SK-N-DZ (cell line): Measurements from ENCODE around the gene RBL2. TPM values are rescaled to one million over a fixed set of nuclear protein-coding genes. Genes with fewer than 3 reads are reported as not detected.
A peak's percentile ranks its signal among the peaks of the same experiment; 100 is the strongest.
"Not testable (repeated sequence)": the region's sequence is repeated elsewhere in the genome, so short reads cannot be mapped to it uniquely, and the experiment has no call there.

Experiments
- DNase-seq: peaks from one replicate; pipeline ENCODE4 v3.0.0-alpha.2; 2015; ENCODE audit warnings: low spot score
- polyA plus RNA-seq, 2 experiments: library from polyadenylated mRNA; depleted of rRNA; stranded (reverse); fragments of >200 nt; gene quantifications; 2 replicates each; pipeline ENCODE4 v1.2.3, GENCODE V29; 2014

The RBL2 gene, protein sequence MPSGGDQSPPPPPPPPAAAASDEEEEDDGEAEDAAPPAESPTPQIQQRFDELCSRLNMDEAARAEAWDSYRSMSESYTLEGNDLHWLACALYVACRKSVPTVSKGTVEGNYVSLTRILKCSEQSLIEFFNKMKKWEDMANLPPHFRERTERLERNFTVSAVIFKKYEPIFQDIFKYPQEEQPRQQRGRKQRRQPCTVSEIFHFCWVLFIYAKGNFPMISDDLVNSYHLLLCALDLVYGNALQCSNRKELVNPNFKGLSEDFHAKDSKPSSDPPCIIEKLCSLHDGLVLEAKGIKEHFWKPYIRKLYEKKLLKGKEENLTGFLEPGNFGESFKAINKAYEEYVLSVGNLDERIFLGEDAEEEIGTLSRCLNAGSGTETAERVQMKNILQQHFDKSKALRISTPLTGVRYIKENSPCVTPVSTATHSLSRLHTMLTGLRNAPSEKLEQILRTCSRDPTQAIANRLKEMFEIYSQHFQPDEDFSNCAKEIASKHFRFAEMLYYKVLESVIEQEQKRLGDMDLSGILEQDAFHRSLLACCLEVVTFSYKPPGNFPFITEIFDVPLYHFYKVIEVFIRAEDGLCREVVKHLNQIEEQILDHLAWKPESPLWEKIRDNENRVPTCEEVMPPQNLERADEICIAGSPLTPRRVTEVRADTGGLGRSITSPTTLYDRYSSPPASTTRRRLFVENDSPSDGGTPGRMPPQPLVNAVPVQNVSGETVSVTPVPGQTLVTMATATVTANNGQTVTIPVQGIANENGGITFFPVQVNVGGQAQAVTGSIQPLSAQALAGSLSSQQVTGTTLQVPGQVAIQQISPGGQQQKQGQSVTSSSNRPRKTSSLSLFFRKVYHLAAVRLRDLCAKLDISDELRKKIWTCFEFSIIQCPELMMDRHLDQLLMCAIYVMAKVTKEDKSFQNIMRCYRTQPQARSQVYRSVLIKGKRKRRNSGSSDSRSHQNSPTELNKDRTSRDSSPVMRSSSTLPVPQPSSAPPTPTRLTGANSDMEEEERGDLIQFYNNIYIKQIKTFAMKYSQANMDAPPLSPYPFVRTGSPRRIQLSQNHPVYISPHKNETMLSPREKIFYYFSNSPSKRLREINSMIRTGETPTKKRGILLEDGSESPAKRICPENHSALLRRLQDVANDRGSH
- 48.2 and 62.4 TPM in 2 replicates for polyA plus RNA-seq (2014; cell fraction: cytosol; rRNA removed)
- 411 and 452 TPM in 2 replicates for polyA plus RNA-seq (2014; cell fraction: nucleus; rRNA removed)

DNA sequence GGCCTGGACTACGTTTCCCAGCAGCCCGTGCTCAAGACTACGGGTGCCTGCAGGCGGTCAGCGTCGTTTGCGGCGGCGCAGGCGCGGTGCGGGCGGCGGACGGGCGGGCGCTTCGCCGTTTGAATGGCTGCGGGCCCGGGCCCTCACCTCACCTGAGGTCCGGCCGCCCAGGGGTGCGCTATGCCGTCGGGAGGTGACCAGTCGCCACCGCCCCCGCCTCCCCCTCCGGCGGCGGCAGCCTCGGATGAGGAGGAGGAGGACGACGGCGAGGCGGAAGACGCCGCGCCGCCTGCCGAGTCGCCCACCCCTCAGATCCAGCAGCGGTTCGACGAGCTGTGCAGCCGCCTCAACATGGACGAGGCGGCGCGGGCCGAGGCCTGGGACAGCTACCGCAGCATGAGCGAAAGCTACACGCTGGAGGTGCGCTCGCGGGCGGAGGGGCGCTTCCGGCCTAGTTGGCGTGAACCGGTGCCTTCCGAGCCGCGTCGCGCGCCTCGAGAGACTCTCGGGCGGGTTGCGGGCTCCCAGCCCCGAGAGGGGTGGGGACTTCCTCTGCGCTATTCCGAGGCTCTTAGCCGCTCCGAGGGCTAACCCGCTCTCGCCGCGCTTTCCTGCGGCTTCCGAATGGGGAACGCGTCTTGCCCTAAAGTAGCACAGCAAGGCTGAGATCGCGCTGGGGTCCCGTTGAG is at the start of gene RBL2:
Gene RBL2 (plus strand): TSS at position 95 of the 689 bp plus-strand sequence. CDS start 86 bp downstream, at position 181.
- peak; percentile 78 for DNase-seq

DNA sequence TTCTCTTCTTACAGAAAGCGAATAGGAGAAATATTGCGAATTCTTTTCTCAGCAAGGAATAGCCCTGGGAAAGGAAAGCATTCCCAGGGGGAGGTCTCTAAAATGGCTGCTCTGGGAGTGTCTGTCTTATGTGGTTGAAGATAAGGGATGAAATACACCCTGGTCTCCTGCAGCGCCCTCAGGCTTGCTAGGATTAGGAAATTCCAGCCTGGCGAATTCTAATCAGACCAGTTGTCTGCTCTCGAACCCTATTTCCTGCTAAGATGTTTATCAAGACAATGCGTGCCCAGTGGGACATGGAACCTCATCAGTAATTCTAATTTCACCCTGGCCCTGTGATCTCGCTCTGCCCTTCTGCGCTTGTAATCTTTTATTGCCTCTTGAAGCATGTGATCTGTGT is 49.7 kb upstream of the RBL2 start:
- not testable (repeated sequence) for DNase-seq

DNA sequence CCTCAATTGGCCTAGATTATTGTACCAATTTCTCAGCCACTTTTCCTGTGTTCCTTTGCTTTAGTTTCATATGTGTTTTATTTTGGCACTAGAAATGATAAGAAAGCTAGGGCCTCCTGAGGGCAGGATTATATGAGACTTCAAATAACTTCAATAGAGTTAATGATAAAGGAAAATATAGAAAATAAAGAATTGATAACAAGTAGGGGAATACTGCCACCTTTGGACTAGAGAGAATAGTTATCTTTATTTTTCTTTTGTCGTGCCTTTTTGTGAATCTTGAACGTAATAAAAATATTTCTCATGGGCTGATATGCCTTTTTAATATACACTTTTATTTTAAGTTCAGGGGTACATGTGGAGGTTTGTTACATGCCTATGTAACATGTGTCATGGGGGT is 29.3 kb upstream of the RBL2 start:
- no peak for DNase-seq

DNA sequence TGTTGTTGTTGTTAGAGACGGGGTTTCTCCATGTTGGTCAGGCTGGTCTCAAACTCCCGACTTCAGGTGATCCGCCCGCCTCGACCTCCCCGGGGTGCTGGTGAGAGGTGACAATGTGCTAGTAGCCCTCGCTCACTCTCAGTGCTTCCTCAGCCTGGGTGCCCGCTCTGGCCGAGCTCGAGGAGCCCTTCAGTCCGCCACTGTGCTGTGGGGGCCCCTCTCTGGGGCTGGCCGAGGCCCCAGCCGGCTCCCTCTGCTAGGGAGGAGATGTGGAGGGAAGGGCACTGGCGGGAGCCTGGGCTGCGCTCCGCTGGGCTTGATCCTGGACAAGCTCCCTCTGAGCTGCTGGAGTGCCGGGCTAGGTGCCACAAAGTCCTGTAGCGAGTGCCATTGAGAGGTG is 21.7 kb upstream of the RBL2 start:
- no peak for DNase-seq

DNA sequence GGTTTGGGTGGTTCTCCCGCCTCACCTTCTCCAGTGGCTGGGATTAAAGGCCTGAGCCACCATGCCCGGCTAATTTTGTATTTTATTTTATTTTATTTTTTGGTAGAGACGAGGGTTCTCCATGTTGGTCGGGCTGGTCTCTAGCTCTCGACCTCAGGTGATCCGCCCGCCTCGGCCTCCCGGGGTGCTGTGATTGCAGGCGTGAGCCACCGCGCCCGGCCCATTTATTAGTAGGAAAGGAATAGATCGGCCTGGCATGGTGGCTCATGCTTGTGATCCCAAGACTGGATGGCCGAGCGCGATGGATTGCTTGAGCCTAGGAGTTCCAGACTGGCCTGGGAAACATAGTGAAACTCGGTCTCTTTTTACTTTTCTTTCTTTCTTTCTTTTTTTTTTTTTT is 20.4 kb upstream of the RBL2 start:
- no peak for DNase-seq

DNA sequence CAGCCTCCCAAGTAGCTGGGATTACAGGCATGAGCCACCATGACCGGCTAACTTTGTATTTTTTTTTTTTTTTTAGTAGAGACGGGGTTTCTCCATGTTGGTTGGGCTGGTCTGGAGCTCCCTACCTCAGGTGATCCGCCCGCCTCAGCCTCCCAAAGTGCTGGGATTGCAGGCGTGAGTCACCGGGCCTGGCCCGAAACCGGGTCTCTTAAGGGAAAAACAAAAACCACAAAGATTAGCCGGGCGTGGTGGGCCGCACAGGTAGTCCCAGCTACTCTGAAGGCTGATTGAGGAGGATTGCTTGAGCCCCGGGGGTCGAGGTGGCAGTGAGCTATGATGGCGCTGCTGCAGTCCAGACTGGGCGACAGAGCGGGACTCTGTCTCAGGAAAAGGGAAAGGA is 19.9 kb upstream of the RBL2 start:
- no peak for DNase-seq

DNA sequence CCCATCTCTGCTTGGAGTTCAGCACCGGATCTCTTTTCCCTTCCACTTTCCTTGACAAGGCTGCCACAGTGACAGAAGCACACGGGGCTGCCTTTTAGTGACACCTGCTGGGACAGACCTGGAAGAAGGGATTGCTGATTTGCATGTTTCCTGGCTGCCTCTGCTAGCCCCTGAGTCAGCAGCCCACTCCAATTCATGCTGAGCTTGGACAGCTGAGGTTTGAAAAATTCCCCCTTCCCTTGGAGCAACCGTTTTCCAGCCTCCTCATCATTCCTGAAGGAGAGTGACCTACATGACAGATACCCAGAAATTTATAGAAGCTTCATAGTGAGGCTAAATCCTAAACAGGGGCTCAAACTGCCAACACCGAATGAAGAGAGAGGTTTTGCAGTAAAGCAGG is 18.8 kb upstream of the RBL2 start:
- DNase-seq, result peak; percentile 18

DNA sequence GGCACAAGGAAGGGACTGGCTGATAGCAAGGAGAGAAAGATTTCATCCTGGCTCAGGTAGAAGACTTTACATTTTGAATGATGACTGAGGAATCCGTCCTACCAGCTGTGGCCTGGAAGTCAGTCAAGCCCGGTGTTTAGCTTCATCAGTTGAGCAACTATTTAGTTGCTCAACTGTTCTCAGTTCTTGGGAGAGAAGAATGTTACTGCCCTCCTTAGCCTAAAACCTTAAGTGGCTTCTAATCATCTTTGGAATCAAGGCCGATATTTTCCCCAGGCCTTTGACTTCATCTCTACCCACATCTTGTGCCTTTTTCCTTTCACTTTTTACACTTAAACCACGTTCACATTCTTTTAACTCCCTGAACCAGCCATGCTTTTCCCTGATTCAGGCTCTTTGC is 17.3 kb upstream of the RBL2 start:
- DNase-seq, result no peak

DNA sequence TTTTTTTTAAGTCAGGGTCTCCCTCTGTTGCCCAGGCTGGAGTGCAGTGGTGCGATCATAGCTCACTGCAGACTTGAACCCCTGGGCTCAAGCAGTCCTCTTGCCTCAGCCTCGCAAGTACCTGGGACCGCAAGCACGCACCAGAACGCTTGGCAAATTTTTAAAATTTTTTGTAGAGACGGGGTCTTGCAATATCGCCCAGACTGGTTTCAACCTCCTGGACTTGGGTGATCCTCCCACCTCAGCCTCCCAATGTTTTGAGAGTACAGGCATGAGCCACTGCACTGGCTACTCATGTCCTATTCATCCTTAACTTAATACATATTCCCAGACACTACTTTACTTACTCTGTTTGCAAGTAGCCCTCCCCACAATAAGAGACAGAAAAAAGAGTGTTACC is 16.3 kb upstream of the RBL2 start:
- DNase-seq, result no peak

DNA sequence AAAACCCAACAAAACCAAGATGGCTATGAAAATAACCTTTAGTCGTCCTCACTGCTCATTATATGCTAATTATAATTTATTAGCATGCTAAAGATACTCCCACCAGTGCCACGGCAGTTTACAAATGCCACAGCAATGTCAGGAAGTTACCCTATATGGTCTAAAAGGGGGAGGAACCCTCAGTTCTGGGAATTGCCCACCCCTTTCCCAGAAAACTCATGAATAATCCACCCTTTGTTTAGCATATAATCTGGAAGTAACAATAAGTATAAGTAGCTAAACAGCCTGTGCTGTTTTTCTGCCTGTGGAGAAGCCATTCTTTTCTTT is 14.9 kb upstream of the RBL2 start:
- not testable (repeated sequence) for DNase-seq

DNA sequence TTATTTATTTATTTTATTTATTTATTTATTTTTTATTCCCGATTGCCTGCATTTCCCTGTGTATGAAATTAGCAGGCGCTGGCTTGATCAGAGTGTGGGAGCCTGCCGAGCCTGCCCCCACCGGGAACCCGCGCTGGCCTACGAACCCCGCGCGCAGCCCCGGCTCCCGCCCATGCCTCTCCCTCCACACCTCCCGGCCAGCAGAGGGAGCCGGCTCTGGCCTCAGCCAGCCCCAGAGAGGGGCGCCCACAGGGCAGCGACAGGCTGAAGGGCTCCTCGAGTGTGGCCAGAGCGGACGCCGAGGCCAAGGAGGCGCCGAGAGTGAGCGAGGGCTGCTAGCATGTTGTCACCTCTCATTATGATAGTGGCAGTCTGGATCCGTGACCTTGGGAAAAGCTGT is 13.0 kb upstream of the RBL2 start:
- DNase-seq, result no peak

DNA sequence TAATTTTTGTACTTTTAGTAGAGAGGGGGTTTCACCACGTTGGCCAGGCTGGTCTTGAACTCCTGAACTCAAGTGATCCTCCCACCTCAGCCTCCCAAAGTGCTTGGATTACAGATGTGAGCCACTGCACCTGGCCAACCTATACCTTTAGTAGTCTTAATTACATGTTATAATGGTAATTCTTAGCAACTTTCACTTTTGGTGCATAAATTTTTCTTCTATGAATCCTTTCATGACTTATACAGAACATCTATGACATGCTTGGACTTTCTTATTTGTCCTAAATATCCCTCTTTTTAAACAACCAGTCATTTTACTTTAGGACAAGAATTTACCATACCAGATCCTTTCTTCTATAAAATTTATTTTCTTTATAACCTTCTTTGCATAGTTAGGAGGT is 10.3 kb upstream of the RBL2 start:
- not testable (repeated sequence) for DNase-seq

DNA sequence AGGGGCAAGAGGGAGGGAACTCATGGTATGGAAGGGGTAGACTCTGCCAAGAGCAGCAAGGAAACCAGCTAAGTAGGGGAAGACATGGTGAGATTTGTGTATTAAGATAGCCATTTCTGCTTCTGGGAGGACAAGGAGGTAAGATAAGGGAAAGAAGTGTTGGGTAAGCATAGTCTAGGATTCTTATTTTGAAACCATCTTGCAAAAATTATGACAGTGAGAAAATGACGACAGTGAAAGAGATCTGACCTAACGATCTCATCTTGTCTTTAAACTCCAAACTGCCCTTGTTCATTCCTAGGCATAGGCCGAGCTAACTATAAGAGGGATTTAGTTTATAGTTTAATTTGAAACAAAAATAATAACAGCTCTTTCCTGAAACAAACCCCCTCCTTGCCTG is 5.6 kb upstream of the RBL2 start:
- DNase-seq, result no peak

DNA sequence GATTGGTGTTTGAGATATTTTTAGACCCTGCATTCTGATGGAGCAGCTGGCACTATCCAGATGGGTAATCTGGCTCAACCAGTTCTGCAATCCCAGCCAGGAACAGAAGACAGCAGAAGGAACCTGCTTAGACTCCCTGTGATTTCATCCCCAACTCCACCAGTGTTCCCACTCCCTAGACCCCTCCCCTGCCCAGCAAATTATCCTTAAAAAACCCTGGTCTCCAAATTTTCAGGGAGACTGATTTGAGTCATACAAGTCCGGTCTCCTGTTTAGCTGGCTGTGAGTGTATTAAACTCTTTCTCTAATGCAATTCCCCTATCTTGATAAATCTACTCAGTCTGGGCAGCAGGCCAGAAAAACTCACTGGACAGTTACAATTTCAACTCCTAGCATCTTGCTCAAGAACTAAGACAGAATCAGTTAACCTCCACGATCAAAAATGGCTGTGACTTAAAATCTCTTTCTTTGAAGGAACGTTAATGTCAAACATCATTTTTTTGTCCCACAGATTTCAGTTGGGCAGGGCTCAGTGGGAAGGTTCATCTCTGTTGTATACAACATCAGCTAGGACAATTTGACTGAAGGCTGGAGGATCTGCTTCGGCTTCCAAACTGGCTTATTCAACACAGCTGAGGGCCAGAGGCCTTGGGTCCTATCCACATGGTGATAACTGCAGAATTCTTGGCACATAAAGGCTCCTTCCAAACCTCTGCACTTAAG is 4.9 kb upstream of the RBL2 start:
- peak; percentile 75 for DNase-seq

DNA sequence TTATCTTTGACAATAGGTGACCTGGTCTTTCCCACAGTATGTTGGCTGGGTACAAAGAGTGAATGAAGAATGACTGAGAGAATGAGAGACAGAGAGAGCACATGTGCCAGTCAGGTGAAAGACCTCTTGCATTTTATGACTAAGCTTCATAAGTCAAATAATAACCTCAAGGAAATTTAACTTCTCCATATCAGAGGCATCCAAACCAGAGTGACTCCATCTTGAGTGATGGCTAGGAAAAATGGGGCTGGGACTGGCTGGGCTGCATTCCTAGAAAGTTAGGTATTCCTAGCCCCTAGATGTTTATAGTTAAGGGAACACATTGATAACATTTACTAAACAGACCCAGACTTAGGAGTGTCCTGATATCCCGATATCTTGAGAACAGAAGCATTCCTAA is 3.9 kb upstream of the RBL2 start:
- no peak for DNase-seq

DNA sequence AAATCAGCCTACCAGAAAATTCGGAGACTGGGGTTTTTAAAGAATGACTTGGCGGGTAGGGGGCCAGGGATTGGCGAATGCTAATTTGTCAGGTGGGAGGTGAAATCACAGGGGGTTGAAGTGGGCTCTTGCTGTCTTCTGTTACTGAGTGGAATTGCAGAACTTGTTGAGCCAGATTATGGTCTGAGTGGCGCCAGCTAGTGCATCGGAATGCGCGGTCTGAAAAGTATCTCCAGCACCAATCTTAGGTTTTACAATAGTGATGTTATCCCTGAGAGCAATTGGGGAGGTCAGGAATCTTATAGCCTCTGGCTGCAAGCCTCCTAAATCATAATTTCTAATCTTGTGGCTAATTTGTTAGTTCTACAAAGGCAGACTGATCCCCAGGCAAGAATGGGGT is 762 bp upstream of the RBL2 start:
- no peak for DNase-seq

DNA sequence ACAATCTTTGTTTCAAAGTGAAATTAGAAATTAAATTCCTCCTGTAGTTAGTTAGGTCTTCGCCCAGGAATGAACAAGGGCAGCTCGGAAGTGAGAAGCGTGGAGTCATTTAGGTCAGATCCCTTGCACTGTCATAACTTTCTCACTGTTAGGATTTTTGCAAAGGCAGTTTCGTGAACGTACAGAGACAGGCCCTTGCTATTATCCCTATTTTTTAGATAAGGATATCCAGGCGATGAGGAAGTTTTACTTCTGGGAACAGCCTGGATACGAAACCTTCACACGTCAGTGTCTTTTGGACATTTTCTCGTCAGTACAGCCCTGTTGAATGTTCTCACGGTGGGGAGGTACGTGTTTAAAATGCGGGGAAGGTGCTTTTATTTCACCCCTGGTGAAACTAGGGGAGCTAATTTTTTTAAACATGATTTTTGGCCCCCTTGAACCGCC is 318 bp upstream of the RBL2 start:
- DNase-seq, result no peak

DNA sequence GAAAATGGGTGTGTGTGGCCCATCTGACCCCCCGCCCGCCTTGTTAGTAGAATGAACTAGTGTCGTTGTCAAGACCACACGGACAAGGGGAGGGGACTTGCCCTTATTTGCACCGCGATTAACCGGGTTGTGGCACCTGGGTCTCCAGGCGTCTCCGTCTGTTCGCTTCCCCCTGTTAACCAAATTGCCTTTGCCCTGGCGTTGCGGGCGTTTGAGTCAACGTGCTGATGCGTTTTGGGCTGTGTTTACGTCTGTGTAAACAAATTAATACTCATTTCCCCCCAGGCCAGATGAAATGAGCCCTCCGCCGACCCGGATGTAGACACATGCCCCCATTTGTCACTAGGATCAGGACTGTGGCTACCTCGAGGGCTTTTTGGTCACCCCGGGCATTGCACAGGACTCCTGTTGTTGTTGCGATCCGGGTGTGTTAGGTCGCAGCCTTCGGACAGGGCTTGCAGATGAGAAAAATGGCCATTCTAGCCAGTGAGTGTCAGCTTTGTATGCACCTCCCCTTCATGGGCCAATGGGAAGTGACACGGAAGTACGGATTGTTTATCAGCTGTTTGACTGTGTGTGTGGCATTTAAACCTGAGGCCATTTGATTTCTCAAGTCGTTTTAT is 906 bp downstream of the RBL2 start:
- peak; percentile 75 for DNase-seq

DNA sequence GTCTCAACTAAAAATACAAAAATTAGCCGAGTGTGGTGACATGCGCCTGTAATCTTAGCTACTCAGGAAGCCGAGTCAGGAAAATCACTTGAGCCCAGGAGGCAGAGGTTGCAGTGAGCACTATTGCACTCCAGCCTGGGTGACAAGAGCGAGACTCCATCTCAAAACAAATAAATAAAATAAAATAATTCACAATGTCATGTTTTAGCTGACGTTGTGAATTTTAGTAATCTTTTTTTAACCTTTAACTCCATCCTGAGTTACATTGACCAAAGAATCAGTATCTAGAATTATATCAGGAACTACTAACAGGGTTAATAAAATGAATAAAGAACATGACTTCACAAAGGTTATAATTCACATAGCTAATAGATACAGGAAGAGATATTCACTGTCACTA is 5.9 kb downstream of the RBL2 start:
- DNase-seq, result no peak

DNA sequence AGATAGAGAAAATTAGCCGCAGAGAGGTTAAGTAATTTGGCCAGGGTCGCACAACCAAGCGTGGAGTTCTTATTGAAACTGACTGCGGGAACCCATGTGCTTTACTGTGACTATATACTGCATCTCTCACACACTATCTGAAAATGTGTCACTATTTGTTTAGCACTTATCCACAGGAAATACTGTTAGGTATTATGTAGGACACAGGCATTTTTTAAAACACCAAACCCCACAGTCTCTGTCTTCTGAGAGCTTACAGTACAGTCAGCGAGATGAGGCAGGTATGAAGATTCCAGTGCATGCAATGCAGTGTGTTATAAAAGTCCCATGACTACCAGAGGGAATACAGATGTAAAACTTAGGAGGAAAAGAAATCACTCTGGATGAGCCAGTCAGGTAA is 11.3 kb downstream of the RBL2 start:
- DNase-seq, result no peak
